SK-N-SH (cell line): ENCODE results near the gene EIF3F.

Source experiments
- IRF3 ChIP-seq: fragments of 150-350 bp; IDR thresholded peaks from 2 replicates; pipeline ENCODE4 v1.6.1; 2016; ENCODE audit warnings: mild to moderate bottlenecking, low read depth, low read length
- TCF12 ChIP-seq: IDR thresholded peaks from 2 replicates; pipeline ENCODE4 v1.4.0; 2012
- YY1 ChIP-seq: IDR thresholded peaks from 2 replicates; pipeline ENCODE4 v1.4.0; 2012; ENCODE audit warnings: low read depth, mild to moderate bottlenecking

- TF ChIP-seq TCF12 (no peak), YY1 (no peak), IRF3 (no peak)
Observed at GRCh38 chr11:8026982-8027381, 39.8 kb downstream of the EIF3F start.
